Activated CD8-positive, alpha-beta T cell treated with anti-CD3 and anti-CD28 coated beads, Interleukin-2, amount 10 ng/mL, durations not matched to agents 7 days and 5 days (primary cell): ENCODE data around the gene LRRC39. TPM values are rescaled to one million over a fixed set of nuclear protein-coding genes. Genes with fewer than 3 reads are reported as not detected.
"Not testable (repeated sequence)": the region's sequence is repeated elsewhere in the genome, so short reads cannot be mapped to it uniquely, and the experiment has no call there.

Source experiments
- ATAC-seq: fragments of 150-1000 bp; cut with Tn5 transposase; one replicate; pipeline ENCODE4 v1.10.0; 2021; ENCODE audit warnings: moderate library complexity
- CTCF ChIA-PET: fragments of 350-600 bp; sonication (Branson Sonifier 250); formaldehyde crosslinking; loops from one replicate; lab custom pipeline; 2021; ENCODE audit warnings: antibody characterized with exemption; lab: Charles Lee
- POLR2A ChIA-PET: fragments of 350-600 bp; sonication (Branson Sonifier 250); formaldehyde crosslinking; loops from one replicate; lab custom pipeline; 2021; ENCODE audit warnings: antibody characterized with exemption; lab: Charles Lee
- DNase-seq: peaks from one replicate; pipeline ENCODE4 v3.0.0-alpha.2; 2020
- H3K27ac Mint-ChIP-seq: one replicate; pipeline ENCODE4 v1.8.0; 2021; ENCODE audit warnings: mild to moderate bottlenecking, mixed read lengths
- H3K27me3 Mint-ChIP-seq: one replicate; pipeline ENCODE4 v1.8.0; 2021; ENCODE audit warnings: low read depth, mixed read lengths
- H3K36me3 Mint-ChIP-seq: one replicate; pipeline ENCODE4 v1.8.0; 2021; ENCODE audit warnings: low read depth, mixed read lengths
- H3K4me1 Mint-ChIP-seq: one replicate; pipeline ENCODE4 v1.8.0; 2021; ENCODE audit warnings: low read depth, mixed read lengths
- H3K4me3 Mint-ChIP-seq: one replicate; pipeline ENCODE4 v1.8.0; 2021; ENCODE audit warnings: mild to moderate bottlenecking, mixed read lengths
- H3K9me3 Mint-ChIP-seq: one replicate; pipeline ENCODE4 v1.8.0; 2022; ENCODE audit warnings: mixed read lengths; ENCODE audit not compliant: insufficient read depth
- total RNA-seq, 2 experiments: library from RNA; stranded (reverse); gene quantifications; one replicate each; pipeline ENCODE4 v1.2.3, GENCODE V29; 2021

The LRRC39 gene
- under 1 TPM; 0.45 to 0.52 TPM for total RNA-seq

- peaks cover 2% of the 10 kb centered on the region for H3K27me3 Mint-ChIP-seq
- no peak within 1 kb of the TSS for H3K27ac Mint-ChIP-seq
- ATAC-seq, result no peak
- H3K9me3 Mint-ChIP-seq, result no peaks in the 10 kb centered on the region
- ChIA-PET CTCF (no interaction called here), POLR2A (no interaction called here)
- H3K4me1 Mint-ChIP-seq, result no peaks in the 10 kb centered on the region
- no peak for DNase-seq
- H3K36me3 Mint-ChIP-seq, result no peaks in the 10 kb centered on the region
- no peak within 1 kb of the TSS for H3K4me3 Mint-ChIP-seq
Observed at GRCh38 chr1:100178091-100178490, at the start of gene LRRC39. Gene LRRC39, minus strand, starts transcription at chr1:100178256. Its CDS starts 9,740 bp downstream, at chr1:100168516.

DNA sequence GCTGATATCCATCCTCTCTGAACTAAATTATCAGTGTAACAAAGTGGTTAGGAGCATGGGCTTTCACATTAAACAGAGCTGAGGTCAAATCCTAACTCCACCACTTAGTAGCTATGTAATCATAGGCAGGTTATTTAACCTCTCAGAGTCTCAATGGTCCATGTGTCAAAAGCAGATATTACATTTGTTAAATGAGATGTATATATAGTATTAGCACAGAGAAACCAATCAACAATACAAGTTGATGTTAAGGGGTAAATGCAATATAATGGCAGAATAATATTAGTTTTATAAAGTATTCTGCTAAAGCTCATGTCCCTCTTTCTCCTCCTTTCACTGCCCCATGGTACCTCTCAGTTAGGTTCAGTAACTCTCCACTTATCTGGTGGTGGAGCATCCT lies 44.4 kb upstream of the LRRC39 start:
- Mint-ChIP-seq H3K27ac (no peak overlapping the region), H3K4me1 (peaks cover 13% of the 10 kb centered on the region), H3K36me3 (peaks cover 27% of the 10 kb centered on the region), H3K4me3 (no peak overlapping the region), H3K27me3 (no peaks in the 10 kb centered on the region), H3K9me3 (no peaks in the 10 kb centered on the region)
- ATAC-seq (no peak), DNase-seq (no peak)
- POLR2A ChIA-PET, result no interaction called here
- CTCF ChIA-PET, result interaction anchor here (1.1 to 1.5 kb wide), 2 partner anchors 11 to 26 kb away, joined by 3 read pairs; no protein-coding TSS in a partner anchor

DNA sequence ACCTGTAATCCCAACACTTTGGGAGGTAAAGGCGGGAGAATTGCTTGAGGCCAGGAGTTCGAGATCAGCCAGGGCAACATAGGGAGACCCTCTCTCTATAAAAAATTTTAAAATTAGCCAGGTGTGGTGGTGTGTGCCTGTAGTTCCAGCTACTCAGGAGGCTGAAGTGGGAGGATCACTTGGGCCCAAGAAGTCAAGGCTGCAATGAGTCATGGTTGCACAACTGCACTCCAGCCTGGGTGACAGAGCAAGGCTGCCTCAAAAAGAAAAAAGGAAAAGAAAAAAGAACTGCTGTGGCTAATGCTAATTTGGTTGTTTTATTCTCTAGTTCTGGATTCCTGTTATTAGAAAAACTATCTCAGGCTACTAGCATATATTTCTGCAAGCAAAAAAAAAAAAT lies 41.8 kb upstream of the LRRC39 start:
- no peaks in the 10 kb centered on the region for H3K9me3 Mint-ChIP-seq
- DNase-seq (no peak), ATAC-seq (no peak)
- H3K4me1 Mint-ChIP-seq, result peaks cover 13% of the 10 kb centered on the region
- no peak overlapping the region for H3K27ac Mint-ChIP-seq
- peaks cover 29% of the 10 kb centered on the region for H3K36me3 Mint-ChIP-seq
- POLR2A ChIA-PET, result no interaction called here
- CTCF ChIA-PET, result interaction anchor here (1.3 kb wide), 1 partner anchor 10 kb away, joined by 3 read pairs; no protein-coding TSS in a partner anchor
- no peaks in the 10 kb centered on the region for H3K27me3 Mint-ChIP-seq
- H3K4me3 Mint-ChIP-seq, result no peak overlapping the region

GRCh38 chr1:100219457-100219856 lies 41.4 kb upstream of the LRRC39 start:
- no peaks in the 10 kb centered on the region for H3K9me3 Mint-ChIP-seq
- ATAC-seq, result no peak
- H3K27me3 Mint-ChIP-seq, result no peaks in the 10 kb centered on the region
- peaks cover 13% of the 10 kb centered on the region for H3K4me1 Mint-ChIP-seq
- no peak overlapping the region for H3K27ac Mint-ChIP-seq
- POLR2A ChIA-PET, result interaction anchor here (0.6 kb wide), 1 partner anchor 8 kb away, joined by 3 read pairs; no protein-coding TSS in a partner anchor
- H3K36me3 Mint-ChIP-seq, result peaks cover 30% of the 10 kb centered on the region
- DNase-seq, result no peak
- CTCF ChIA-PET, result interaction anchor here (1.3 kb wide), 1 partner anchor 9 kb away, joined by 3 read pairs; no protein-coding TSS in a partner anchor
- no peak overlapping the region for H3K4me3 Mint-ChIP-seq

DNA sequence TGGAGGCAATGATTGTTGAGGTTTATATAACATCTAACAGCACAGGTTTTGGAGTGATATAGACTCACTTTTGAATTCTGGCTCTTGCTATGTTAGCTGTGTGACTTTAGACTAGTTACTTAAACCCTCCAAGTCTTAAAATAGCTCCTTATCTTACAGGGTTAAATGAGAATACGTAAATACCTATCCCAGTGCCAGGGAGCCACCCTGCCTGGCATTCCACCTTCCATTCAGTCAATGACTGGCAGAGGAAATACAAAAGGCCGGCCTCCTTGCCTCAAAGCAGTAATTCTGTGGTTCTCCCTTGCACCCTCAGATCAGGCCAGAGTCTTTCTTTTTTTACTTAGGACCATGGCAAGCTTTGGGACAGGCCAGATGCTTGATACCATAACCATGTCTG lies 39.8 kb upstream of the LRRC39 start:
- CTCF ChIA-PET, result no interaction called here
- no peaks in the 10 kb centered on the region for H3K27me3 Mint-ChIP-seq

GRCh38 chr1:100215101-100215500 lies 37.0 kb upstream of the LRRC39 start:
- peaks cover 8% of the 10 kb centered on the region for H3K4me1 Mint-ChIP-seq
- H3K27ac Mint-ChIP-seq, result no peak overlapping the region
- H3K4me3 Mint-ChIP-seq, result no peak overlapping the region
- DNase-seq, result no peak
- no peaks in the 10 kb centered on the region for H3K27me3 Mint-ChIP-seq
- H3K9me3 Mint-ChIP-seq, result no peaks in the 10 kb centered on the region
- peaks cover 38% of the 10 kb centered on the region for H3K36me3 Mint-ChIP-seq
- ChIA-PET POLR2A (no interaction called here), CTCF (no interaction called here)
- ATAC-seq, result no peak

More for the DNA sequence above, 39.8 kb upstream of the LRRC39 start:
- Mint-ChIP-seq H3K4me3 (no peak overlapping the region), H3K4me1 (peaks cover 8% of the 10 kb centered on the region), H3K27ac (no peak overlapping the region), H3K9me3 (no peaks in the 10 kb centered on the region), H3K36me3 (peaks cover 35% of the 10 kb centered on the region)
- ATAC-seq (no peak), DNase-seq (no peak)
- POLR2A ChIA-PET, result no interaction called here

DNA sequence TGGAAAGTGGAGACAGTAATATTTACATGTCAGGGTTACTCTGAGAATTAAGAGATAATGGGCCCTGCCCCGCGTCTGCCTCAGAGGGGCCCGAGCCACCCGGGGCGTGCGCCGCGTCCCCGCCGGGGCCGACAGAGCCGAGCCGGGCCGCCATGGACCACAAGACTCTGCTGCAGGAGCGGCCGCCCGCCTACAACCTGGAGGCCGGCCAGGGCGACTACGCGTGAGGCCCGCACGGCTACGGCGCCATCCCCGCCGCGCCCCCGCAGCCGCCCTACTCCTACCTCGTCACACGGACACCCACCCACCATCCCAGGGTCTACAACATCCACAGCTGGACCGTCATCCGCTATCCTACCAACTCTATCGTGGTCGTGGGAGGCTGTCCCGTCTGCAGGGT lies 35.1 kb upstream of the LRRC39 start:
- Mint-ChIP-seq H3K36me3 (peaks cover 32% of the 10 kb centered on the region), H3K9me3 (no peaks in the 10 kb centered on the region), H3K27ac (no peak overlapping the region), H3K4me1 (no peaks in the 10 kb centered on the region), H3K4me3 (no peak overlapping the region), H3K27me3 (no peaks in the 10 kb centered on the region)
- DNase-seq (no peak), ATAC-seq (no peak)
- ChIA-PET POLR2A (no interaction called here), CTCF (no interaction called here)

- ChIA-PET POLR2A (no interaction called here), CTCF (no interaction called here)
- H3K36me3 Mint-ChIP-seq, result peaks cover 55% of the 10 kb centered on the region
- H3K27me3 Mint-ChIP-seq, result no peaks in the 10 kb centered on the region
- no peak overlapping the region for H3K27ac Mint-ChIP-seq
- H3K4me1 Mint-ChIP-seq, result no peaks in the 10 kb centered on the region
- no peak overlapping the region for H3K4me3 Mint-ChIP-seq
- ATAC-seq (no peak), DNase-seq (no peak)
- peaks cover 6% of the 10 kb centered on the region for H3K9me3 Mint-ChIP-seq
Observed at GRCh38 chr1:100206301-100206700, 28.2 kb upstream of the LRRC39 start.

DNA sequence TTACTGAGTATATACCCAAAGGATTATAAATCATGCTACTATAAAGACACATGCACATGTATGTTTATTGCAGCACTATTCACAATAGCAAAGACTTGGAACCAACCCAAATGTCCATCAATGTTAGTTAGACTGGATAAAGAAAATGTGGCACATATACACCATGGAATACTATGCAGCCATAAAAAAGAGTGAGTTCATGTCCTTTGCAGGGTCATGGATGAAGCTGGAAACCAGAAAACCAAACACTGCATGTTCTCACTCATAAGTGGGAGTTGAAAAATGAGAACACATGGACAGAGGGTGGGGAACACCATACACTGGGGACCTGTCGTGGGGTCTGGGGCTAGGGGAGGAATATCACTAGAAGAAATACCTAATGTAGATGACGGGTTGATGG lies 27.5 kb upstream of the LRRC39 start:
- H3K27ac Mint-ChIP-seq, POLR2A ChIA-PET, H3K9me3 Mint-ChIP-seq, H3K4me1 Mint-ChIP-seq, DNase-seq, H3K4me3 Mint-ChIP-seq, H3K27me3 Mint-ChIP-seq, CTCF ChIA-PET, ATAC-seq: not testable (repeated sequence)
- H3K36me3 Mint-ChIP-seq, result peaks cover 61% of the 10 kb centered on the region

DNA sequence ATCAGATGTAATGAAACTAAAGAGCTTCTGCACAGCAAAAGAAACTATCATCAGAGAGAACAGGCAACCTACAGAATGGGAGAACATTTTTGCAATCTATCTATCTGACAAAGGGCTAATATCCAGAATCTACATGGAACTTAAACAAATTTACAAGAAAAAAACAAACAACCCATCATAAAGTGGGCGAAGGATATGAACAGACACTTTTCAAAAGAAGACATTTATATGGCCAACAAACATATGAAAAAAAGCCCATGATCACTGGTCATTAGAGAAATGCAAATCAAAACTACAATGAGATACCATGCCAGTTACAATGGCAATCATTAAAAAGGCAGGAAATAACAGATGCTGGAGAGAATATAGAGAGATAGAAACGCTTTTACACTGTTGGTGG lies 27.0 kb upstream of the LRRC39 start:
- DNase-seq, H3K27ac Mint-ChIP-seq, CTCF ChIA-PET, H3K9me3 Mint-ChIP-seq, H3K4me3 Mint-ChIP-seq, H3K4me1 Mint-ChIP-seq, ATAC-seq, H3K27me3 Mint-ChIP-seq, POLR2A ChIA-PET: not testable (repeated sequence)
- peaks cover 63% of the 10 kb centered on the region for H3K36me3 Mint-ChIP-seq

DNA sequence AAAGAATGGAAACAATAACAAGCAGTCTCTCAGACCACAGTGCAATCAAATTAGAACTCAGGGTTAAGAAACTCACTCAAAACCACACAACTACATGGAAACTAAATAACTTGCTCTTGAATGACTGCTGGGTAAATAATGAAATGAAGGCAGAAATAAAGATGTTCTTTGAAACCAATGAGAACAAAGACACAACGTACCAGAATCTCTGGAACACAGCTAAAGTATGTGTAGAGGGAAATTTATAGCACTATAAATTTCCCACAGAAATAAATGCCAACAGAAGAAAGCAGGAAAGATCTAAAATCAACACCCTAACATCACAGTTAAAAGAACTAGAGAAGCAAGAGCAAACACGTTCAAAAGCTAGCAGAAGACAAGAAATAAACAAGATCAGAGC lies 24.6 kb upstream of the LRRC39 start:
- H3K27ac Mint-ChIP-seq, DNase-seq, H3K9me3 Mint-ChIP-seq, CTCF ChIA-PET, H3K4me1 Mint-ChIP-seq, H3K4me3 Mint-ChIP-seq, POLR2A ChIA-PET, ATAC-seq, H3K27me3 Mint-ChIP-seq: not testable (repeated sequence)
- peaks cover 74% of the 10 kb centered on the region for H3K36me3 Mint-ChIP-seq

- H3K27ac Mint-ChIP-seq, H3K9me3 Mint-ChIP-seq, POLR2A ChIA-PET, H3K4me3 Mint-ChIP-seq, ATAC-seq, DNase-seq, H3K4me1 Mint-ChIP-seq, H3K27me3 Mint-ChIP-seq, CTCF ChIA-PET: not testable (repeated sequence)
- peaks cover 73% of the 10 kb centered on the region for H3K36me3 Mint-ChIP-seq
Observed at GRCh38 chr1:100200060-100200459, 22.0 kb upstream of the LRRC39 start.

DNA sequence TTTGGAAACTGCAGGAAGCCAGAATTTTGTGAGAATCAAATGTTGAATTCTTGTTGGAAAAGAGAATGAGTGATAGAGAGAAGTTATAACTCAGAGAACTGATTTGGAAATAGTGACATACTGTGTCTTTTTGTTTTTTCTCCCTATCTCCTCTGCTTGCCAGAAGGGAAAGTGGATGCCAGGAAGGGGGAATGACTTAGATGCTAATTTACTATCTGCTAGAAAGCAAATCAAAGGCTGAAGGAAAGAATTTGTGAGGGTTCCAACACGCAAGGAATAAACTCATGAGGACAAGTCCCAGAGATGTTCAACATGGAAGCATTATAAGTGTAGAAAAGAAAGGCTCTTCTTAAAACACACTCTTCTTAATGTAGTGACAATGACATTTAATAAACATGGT lies 20.5 kb upstream of the LRRC39 start:
- no peak overlapping the region for H3K27ac Mint-ChIP-seq
- no peak overlapping the region for H3K4me3 Mint-ChIP-seq
- DNase-seq, result no peak
- POLR2A ChIA-PET, result no interaction called here
- no peaks in the 10 kb centered on the region for H3K27me3 Mint-ChIP-seq
- no peaks in the 10 kb centered on the region for H3K4me1 Mint-ChIP-seq
- CTCF ChIA-PET, result no interaction called here
- H3K36me3 Mint-ChIP-seq, result peaks cover 58% of the 10 kb centered on the region
- no peak for ATAC-seq
- H3K9me3 Mint-ChIP-seq, result no peaks in the 10 kb centered on the region
